K562 (cell line): ENCODE results near the gene ZNF562.

Source experiments
- ELK1 ChIP-seq: sonication (generic); formaldehyde crosslinking; IDR thresholded peaks from 2 replicates; pipeline ENCODE4 v1.8.1; 2022; ENCODE audit warnings: missing genetic modification reagents
- EP300 ChIP-seq: IDR thresholded peaks from 2 replicates; pipeline ENCODE4 v1.6.1; 2012; ENCODE audit warnings: low read length, improper control_type of control experiment
- MBD2 ChIP-seq: sonication (generic); IDR thresholded peaks from 2 replicates; pipeline ENCODE4 v1.6.1; 2016; ENCODE audit warnings: low read depth, borderline replicate concordance
- MCM5 ChIP-seq: fragments of 450-650 bp; IDR thresholded peaks from 2 replicates; pipeline ENCODE4 v1.6.1; 2016; ENCODE audit warnings: low read depth
- ZZZ3 ChIP-seq: fragments of 450-650 bp; IDR thresholded peaks from 2 replicates; pipeline ENCODE4 v1.6.1; 2016; ENCODE audit warnings: antibody characterized with exemption, mild to moderate bottlenecking, moderate library complexity

- TF ChIP-seq MCM5 = no peak
- no peak for TF ChIP-seq MBD2
- no peak for TF ChIP-seq ZZZ3
- no peak for TF ChIP-seq EP300
- TF ChIP-seq ELK1 (CRISPR knock-in tag) = no peak
Measured at GRCh38 chr19:9700229-9700981, 25.5 kb upstream of the ZNF562 start.
